Measurements from ENCODE around the gene DENND10.

DENND10 gene

GRCh38 chr10:119103903-119104653 is at the start of gene DENND10:
Gene DENND10, plus strand, starts transcription at chr10:119104113. Its CDS starts 30 bp downstream, at chr10:119104143.
- DNase-seq = peak; percentile 80
- Mint-ChIP-seq H3K4me1 (peaks cover 13% of the 10 kb centered on the region), H3K27me3 (no peaks in the 10 kb centered on the region), H3K36me3 (ENCODE audit: low read depth) (peaks cover 6% of the 10 kb centered on the region), H3K27ac (no peak within 1 kb of the TSS), H3K9me3 (no peaks in the 10 kb centered on the region), H3K4me3 (peak within 1 kb of the TSS; percentile 73)
- peak; percentile 85 for ATAC-seq

- H3K4me3 Mint-ChIP-seq = no peak overlapping the region
- no peak for DNase-seq
- no peak overlapping the region for H3K27ac Mint-ChIP-seq
- H3K9me3 Mint-ChIP-seq = no peaks in the 10 kb centered on the region
- no peaks in the 10 kb centered on the region for H3K27me3 Mint-ChIP-seq
- no peak for ATAC-seq
- H3K4me1 Mint-ChIP-seq = no peaks in the 10 kb centered on the region
- peaks cover 90% of the 10 kb centered on the region for H3K36me3 Mint-ChIP-seq (ENCODE audit: low read depth)
These were observed 48.4 kb upstream of the DENND10 start for GRCh38 chr10:119055472-119055871.

GRCh38 chr10:119058010-119058409 is 45.9 kb upstream of the DENND10 start:
- ATAC-seq (no peak), DNase-seq (no peak)
- no peaks in the 10 kb centered on the region for H3K9me3 Mint-ChIP-seq
- H3K36me3 Mint-ChIP-seq (ENCODE audit: low read depth) = peaks cover 86% of the 10 kb centered on the region
- H3K4me3 Mint-ChIP-seq = no peak overlapping the region
- peaks cover 3% of the 10 kb centered on the region for H3K4me1 Mint-ChIP-seq
- H3K27me3 Mint-ChIP-seq = no peaks in the 10 kb centered on the region
- H3K27ac Mint-ChIP-seq = no peak overlapping the region

- no peak for DNase-seq
- peaks cover 3% of the 10 kb centered on the region for H3K4me1 Mint-ChIP-seq
- H3K36me3 Mint-ChIP-seq (ENCODE audit: low read depth) = peaks cover 89% of the 10 kb centered on the region
These were observed 44.4 kb upstream of the DENND10 start for GRCh38 chr10:119059557-119059956.

GRCh38 chr10:119060107-119060506 is 43.8 kb upstream of the DENND10 start:
- DNase-seq (no peak), ATAC-seq (no peak)
- H3K4me1 Mint-ChIP-seq = peaks cover 5% of the 10 kb centered on the region
- H3K4me3 Mint-ChIP-seq = no peak overlapping the region
- no peaks in the 10 kb centered on the region for H3K27me3 Mint-ChIP-seq
- H3K27ac Mint-ChIP-seq = no peak overlapping the region
- no peaks in the 10 kb centered on the region for H3K9me3 Mint-ChIP-seq
- peaks cover 88% of the 10 kb centered on the region for H3K36me3 Mint-ChIP-seq (ENCODE audit: low read depth)

More at GRCh38 chr10:119059557-119059956, 44.4 kb upstream of the DENND10 start:
- H3K9me3 Mint-ChIP-seq = no peaks in the 10 kb centered on the region
- H3K27ac Mint-ChIP-seq = no peak overlapping the region
- no peaks in the 10 kb centered on the region for H3K27me3 Mint-ChIP-seq
- ATAC-seq = no peak
- H3K4me3 Mint-ChIP-seq = no peak overlapping the region

GRCh38 chr10:119061352-119061751 is 42.6 kb upstream of the DENND10 start:
- H3K36me3 Mint-ChIP-seq (ENCODE audit: low read depth) = peaks cover 88% of the 10 kb centered on the region
- H3K4me3 Mint-ChIP-seq = no peak overlapping the region
- DNase-seq (no peak), ATAC-seq (no peak)
- H3K9me3 Mint-ChIP-seq = no peaks in the 10 kb centered on the region
- H3K27ac Mint-ChIP-seq = no peak overlapping the region
- H3K27me3 Mint-ChIP-seq = no peaks in the 10 kb centered on the region
- H3K4me1 Mint-ChIP-seq = peaks cover 5% of the 10 kb centered on the region

- no peak overlapping the region for H3K4me3 Mint-ChIP-seq
- no peaks in the 10 kb centered on the region for H3K9me3 Mint-ChIP-seq
- H3K36me3 Mint-ChIP-seq (ENCODE audit: low read depth) = peaks cover 88% of the 10 kb centered on the region
- H3K4me1 Mint-ChIP-seq = peaks cover 5% of the 10 kb centered on the region
- DNase-seq (no peak), ATAC-seq (no peak)
- H3K27me3 Mint-ChIP-seq = no peaks in the 10 kb centered on the region
- H3K27ac Mint-ChIP-seq = no peak overlapping the region
These were observed 42.0 kb upstream of the DENND10 start for GRCh38 chr10:119061926-119062325.

GRCh38 chr10:119070395-119071165 is 33.3 kb upstream of the DENND10 start:
- ATAC-seq = no peak
- Mint-ChIP-seq H3K4me3 (no peak overlapping the region), H3K9me3 (no peaks in the 10 kb centered on the region), H3K36me3 (ENCODE audit: low read depth) (peaks cover 75% of the 10 kb centered on the region), H3K27ac (no peak overlapping the region), H3K4me1 (peaks cover 26% of the 10 kb centered on the region), H3K27me3 (no peaks in the 10 kb centered on the region)
- no peak for DNase-seq

GRCh38 chr10:119073584-119073983 is 30.3 kb upstream of the DENND10 start:
- no peak for ATAC-seq
- H3K27ac Mint-ChIP-seq = peak overlapping the region; percentile 5
- no peak for DNase-seq
- peaks cover 48% of the 10 kb centered on the region for H3K4me1 Mint-ChIP-seq
- H3K4me3 Mint-ChIP-seq = no peak overlapping the region
- no peaks in the 10 kb centered on the region for H3K9me3 Mint-ChIP-seq
- peaks cover 64% of the 10 kb centered on the region for H3K36me3 Mint-ChIP-seq (ENCODE audit: low read depth)
- no peaks in the 10 kb centered on the region for H3K27me3 Mint-ChIP-seq

- Mint-ChIP-seq H3K9me3 (no peaks in the 10 kb centered on the region), H3K4me1 (peaks cover 50% of the 10 kb centered on the region), H3K4me3 (peak overlapping the region; percentile 97), H3K27me3 (no peaks in the 10 kb centered on the region), H3K36me3 (ENCODE audit: low read depth) (peaks cover 43% of the 10 kb centered on the region), H3K27ac (peak overlapping the region; percentile 94)
- ATAC-seq = no peak
- no peak for DNase-seq
These were observed 25.3 kb upstream of the DENND10 start for GRCh38 chr10:119078422-119079179.

- Mint-ChIP-seq H3K36me3 (ENCODE audit: low read depth) (peaks cover 39% of the 10 kb centered on the region), H3K9me3 (no peaks in the 10 kb centered on the region), H3K27me3 (no peaks in the 10 kb centered on the region), H3K4me1 (peaks cover 45% of the 10 kb centered on the region), H3K4me3 (peak overlapping the region; percentile 97), H3K27ac (peak overlapping the region; percentile 94)
- ATAC-seq (peak; percentile 81), DNase-seq (peak; percentile 76)
These were observed 24.1 kb upstream of the DENND10 start for GRCh38 chr10:119079599-119080520.

GRCh38 chr10:119080521-119081259 is 23.2 kb upstream of the DENND10 start, which contains the start of gene EIF3A:
Gene EIF3A, minus strand, starts transcription at chr10:119080817. Its CDS starts 141 bp downstream, at chr10:119080676.
- DNase-seq (peak; percentile 95), ATAC-seq (peak; percentile 89)
- peak within 1 kb of the TSS; percentile 97 for H3K4me3 Mint-ChIP-seq
- no peaks in the 10 kb centered on the region for H3K27me3 Mint-ChIP-seq
- peaks cover 39% of the 10 kb centered on the region for H3K4me1 Mint-ChIP-seq
- H3K9me3 Mint-ChIP-seq = no peaks in the 10 kb centered on the region
- peak within 1 kb of the TSS; percentile 94 for H3K27ac Mint-ChIP-seq
- peaks cover 34% of the 10 kb centered on the region for H3K36me3 Mint-ChIP-seq (ENCODE audit: low read depth)

- H3K27ac Mint-ChIP-seq = no peak overlapping the region
- H3K36me3 Mint-ChIP-seq (ENCODE audit: low read depth) = peaks cover 8% of the 10 kb centered on the region
- DNase-seq = no peak
- no peak overlapping the region for H3K4me3 Mint-ChIP-seq
- H3K9me3 Mint-ChIP-seq = no peaks in the 10 kb centered on the region
- peaks cover 18% of the 10 kb centered on the region for H3K4me1 Mint-ChIP-seq
- no peaks in the 10 kb centered on the region for H3K27me3 Mint-ChIP-seq
- ATAC-seq = no peak
These were observed 19.0 kb upstream of the DENND10 start for GRCh38 chr10:119084896-119085295.
